ENCODE measurements around the gene APEX1.

DNA sequence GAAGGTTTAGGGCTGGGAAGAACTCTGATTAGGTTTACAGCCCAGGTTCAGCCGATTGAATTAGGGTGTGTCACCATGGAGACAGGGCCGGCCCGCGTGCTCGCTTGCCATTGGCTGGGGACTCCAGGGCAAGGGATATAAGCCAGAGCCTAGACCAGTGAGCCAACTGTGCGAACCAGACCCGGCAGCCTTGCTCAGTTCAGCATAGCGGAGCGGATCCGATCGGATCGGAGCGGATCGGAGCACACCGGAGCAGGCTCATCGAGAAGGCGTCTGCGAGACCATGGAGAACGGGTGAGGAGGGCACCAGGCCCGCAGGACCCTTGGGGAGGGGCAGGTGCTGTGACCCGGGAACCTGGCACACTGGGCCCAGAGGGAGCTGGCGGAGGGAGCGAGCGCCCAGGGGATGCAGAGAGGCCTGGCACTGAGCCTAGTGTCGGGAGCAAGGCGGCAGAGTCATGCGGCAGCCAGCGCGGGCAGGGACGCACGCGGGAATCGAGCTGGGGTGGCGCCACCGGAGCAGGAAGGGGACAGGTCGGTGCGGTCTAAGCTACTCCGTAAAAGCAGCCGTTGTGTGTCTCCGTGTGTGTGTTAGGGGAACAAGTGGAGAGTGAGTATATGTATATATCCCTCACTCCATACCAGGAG, 14.3 kb downstream of the APEX1 start, which contains the start of gene PNP:
- TF ChIP-seq CTCF (IDR thresholded peaks at IDR 0.05) = no peak
- peak in 1 of 2 donors; percentile 33 for TF ChIP-seq POLR2A (IDR thresholded peaks at IDR 0.05)
